ENCODE results near the gene NUDT22. TPM values are rescaled to one million over a fixed set of nuclear protein-coding genes. Genes with fewer than 3 reads are reported as not detected.

NUDT22 gene
- total and polyA plus RNA-seq, 11 donors, result 63.7 to 93.0 (median 70.3) TPM

GRCh38 chr11:64229744-64230170, 3.7 kb downstream of the NUDT22 start:
- peak overlapping the region; percentile 48 to 86 (median 78) for H3K4me3 ChIP-seq
- H3K9me3 ChIP-seq, result no peaks in the 10 kb centered on the region
- H3K27ac ChIP-seq, result peak overlapping the region; percentile 92 to 98 (median 98)
- peaks cover 3 to 73% (median 53%) of the 10 kb centered on the region in 12 donors for H3K4me1 ChIP-seq
- ATAC-seq, result no peak
- H3K36me3 ChIP-seq, result no peaks in the 10 kb centered on the region
- peak in 2 of 5 donors; percentile 28 to 47 for DNase-seq
- TF ChIP-seq, protein P1, sequence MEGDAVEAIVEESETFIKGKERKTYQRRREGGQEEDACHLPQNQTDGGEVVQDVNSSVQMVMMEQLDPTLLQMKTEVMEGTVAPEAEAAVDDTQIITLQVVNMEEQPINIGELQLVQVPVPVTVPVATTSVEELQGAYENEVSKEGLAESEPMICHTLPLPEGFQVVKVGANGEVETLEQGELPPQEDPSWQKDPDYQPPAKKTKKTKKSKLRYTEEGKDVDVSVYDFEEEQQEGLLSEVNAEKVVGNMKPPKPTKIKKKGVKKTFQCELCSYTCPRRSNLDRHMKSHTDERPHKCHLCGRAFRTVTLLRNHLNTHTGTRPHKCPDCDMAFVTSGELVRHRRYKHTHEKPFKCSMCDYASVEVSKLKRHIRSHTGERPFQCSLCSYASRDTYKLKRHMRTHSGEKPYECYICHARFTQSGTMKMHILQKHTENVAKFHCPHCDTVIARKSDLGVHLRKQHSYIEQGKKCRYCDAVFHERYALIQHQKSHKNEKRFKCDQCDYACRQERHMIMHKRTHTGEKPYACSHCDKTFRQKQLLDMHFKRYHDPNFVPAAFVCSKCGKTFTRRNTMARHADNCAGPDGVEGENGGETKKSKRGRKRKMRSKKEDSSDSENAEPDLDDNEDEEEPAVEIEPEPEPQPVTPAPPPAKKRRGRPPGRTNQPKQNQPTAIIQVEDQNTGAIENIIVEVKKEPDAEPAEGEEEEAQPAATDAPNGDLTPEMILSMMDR (IDR thresholded peaks at IDR 0.05), result no peak
- no peak for TF ChIP-seq POLR2A (IDR thresholded peaks at IDR 0.05)
- intact Hi-C loops (cut with DNase I), result loop anchor here in 1 of 10 donors (5.0 kb wide), 1 partner anchor 42 kb away; the partner anchor contains the start of gene STIP1
- 15 to 33% (median 31%) methylated on average over 6 to 13 of the region's 13 CpGs for WGBS, 4 donors
- H3K27me3 ChIP-seq, result no peaks in the 10 kb centered on the region

- H3K4me3 ChIP-seq, result peak within 1 kb of the TSS; percentile 48 to 86 (median 78)
- ATAC-seq, result peak; percentile 63 to 78 (median 67)
- H3K27ac ChIP-seq, result peak within 1 kb of the TSS; percentile 92 to 98 (median 98)
- peak in 1 of 2 donors; percentile 57 for TF ChIP-seq POLR2A (IDR thresholded peaks at IDR 0.05)
- TF ChIP-seq, protein P1 (IDR thresholded peaks at IDR 0.05), result no peak
- no peaks in the 10 kb centered on the region for H3K36me3 ChIP-seq
- intact Hi-C loops (cut with DNase I), result no loop called here
- no peaks in the 10 kb centered on the region for H3K9me3 ChIP-seq
- H3K4me1 ChIP-seq, result peaks cover 3 to 73% (median 52%) of the 10 kb centered on the region in 12 donors
- DNase-seq, result peak; percentile 94 to 95 (median 94)
- H3K27me3 ChIP-seq, result no peaks in the 10 kb centered on the region
- 0 to 1% (median 1%) methylated on average over 47 to 62 of the region's 62 CpGs for WGBS, 4 donors
Measured at GRCh38 chr11:64230171-64230984, 4.3 kb downstream of the NUDT22 start, which contains the start of gene DNAJC4. TSS of gene DNAJC4 (plus strand) at chr11:64230548. CDS start at chr11:64230855, 307 bp downstream.

DNA sequence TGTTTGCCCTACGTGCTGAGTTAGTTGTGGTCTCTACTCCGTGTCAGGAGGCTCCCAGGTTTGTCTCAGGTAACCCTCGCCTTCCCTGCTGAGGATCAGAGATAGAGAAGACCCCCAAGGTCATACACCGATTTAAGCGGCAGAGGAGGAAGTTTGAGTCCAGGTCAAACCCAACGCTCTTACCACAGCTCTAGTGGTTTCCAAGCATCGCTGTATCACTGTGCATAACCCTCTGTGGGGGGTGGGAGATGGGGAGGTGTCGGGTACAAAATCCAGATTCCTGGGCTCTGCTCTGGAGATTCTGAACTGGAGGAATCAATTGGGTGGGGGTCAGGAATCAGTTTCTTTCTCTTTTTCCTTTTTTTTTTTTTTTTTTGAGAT, 4.9 kb downstream of the NUDT22 start:
- 10 to 25% (median 14%) methylated on average over 7 to 8 of the region's 8 CpGs for WGBS, 4 donors
- H3K9me3 ChIP-seq, result no peaks in the 10 kb centered on the region
- peaks cover 3 to 74% (median 54%) of the 10 kb centered on the region in 12 donors for H3K4me1 ChIP-seq
- peak overlapping the region; percentile 92 to 98 (median 98) for H3K27ac ChIP-seq
- TF ChIP-seq, protein P1 (IDR thresholded peaks at IDR 0.05), result no peak
- no peak for TF ChIP-seq POLR2A (IDR thresholded peaks at IDR 0.05)
- H3K36me3 ChIP-seq, result peaks cover 0 to under 1% (median 0%) of the 10 kb centered on the region in 9 donors
- intact Hi-C loops (cut with DNase I), result no loop called here
- H3K27me3 ChIP-seq, result no peaks in the 10 kb centered on the region
- DNase-seq, result peak in 1 of 5 donors; percentile 9
- H3K4me3 ChIP-seq, result peak overlapping the region; percentile 48 to 86 (median 78)
- ATAC-seq, result no peak

DNA sequence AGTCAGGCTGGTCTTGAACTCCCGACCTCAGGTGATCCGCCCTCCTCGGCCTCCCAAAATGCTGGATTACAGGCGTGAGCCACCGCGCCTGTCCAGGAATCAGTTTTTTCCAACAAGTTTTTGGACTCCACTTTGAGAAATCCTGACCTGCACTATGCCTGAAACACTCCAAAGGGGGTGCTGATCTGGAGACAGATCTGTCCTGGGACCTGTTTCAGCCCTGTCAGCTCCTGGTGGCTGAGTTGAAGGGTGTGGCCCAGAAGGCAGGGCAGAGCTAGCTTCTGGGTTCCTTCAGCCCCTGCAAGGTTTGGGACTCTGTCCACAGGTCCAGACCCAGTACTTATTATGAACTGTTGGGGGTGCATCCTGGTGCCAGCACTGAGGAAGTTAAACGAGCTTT, 5.5 kb downstream of the NUDT22 start:
- no peaks in the 10 kb centered on the region for H3K27me3 ChIP-seq
- H3K9me3 ChIP-seq, result no peaks in the 10 kb centered on the region
- H3K27ac ChIP-seq, result peak overlapping the region in 6 of 12 donors; percentile 39 to 98 (median 96)
- H3K4me1 ChIP-seq, result peaks cover 3 to 75% (median 55%) of the 10 kb centered on the region in 12 donors
- H3K4me3 ChIP-seq, result peak overlapping the region in 5 of 12 donors; percentile 68 to 86 (median 76)
- WGBS, 4 donors, result 87 to 94% (median 91%) methylated on average over 7 of the region's 7 CpGs
- DNase-seq (peak in 1 of 5 donors; percentile 26), ATAC-seq (no peak)
- no peak for TF ChIP-seq POLR2A (IDR thresholded peaks at IDR 0.05)
- TF ChIP-seq, protein P1 (IDR thresholded peaks at IDR 0.05), result no peak
- peaks cover 0 to 4% (median 0%) of the 10 kb centered on the region in 9 donors for H3K36me3 ChIP-seq
- intact Hi-C loops (cut with DNase I), result no loop called here

All from heart left ventricle (tissue), 16 donors.